GM20000 (cell line): ENCODE measurements around the gene STEAP3.

Experiments
- DNase-seq: peaks from one replicate; pipeline ENCODE4 v3.0.0; 2012; ENCODE audit warnings: low spot score
- TF ChIP-seq, protein P1 (sequence below): IDR thresholded peaks from 2 replicates; pipeline ENCODE4 v1.5.1; 2012; ENCODE audit warnings: mild to moderate bottlenecking, control low read depth; ENCODE audit errors: extremely low read depth, missing control alignments

The STEAP3 gene

DNA sequence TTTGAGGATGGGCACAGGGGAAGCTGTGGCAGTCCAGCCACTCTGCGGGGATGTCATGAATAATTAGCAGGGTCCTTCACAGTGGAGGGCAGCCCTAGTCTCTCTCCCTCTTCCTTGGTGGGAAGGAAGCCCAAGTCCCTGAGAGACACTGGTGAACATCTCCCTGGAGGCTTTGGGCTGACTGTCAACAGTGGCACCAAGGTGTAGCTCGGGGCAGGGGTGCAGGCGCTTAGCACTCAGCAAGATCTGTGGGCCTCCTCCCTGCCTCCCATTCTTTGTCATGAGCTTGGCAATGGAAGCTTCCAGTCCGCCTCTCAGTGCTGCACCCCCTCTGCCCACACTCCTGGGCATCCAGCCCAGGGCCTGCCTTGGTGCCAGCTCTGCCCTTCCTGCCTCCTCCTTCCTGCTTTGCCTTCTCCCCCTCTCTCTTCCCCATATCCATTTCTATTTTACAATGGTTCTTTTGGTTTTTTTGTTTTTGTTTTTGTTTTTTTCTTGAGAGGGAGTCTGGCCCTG is 59.4 kb downstream of the STEAP3 start:
- TF ChIP-seq, protein P1, sequence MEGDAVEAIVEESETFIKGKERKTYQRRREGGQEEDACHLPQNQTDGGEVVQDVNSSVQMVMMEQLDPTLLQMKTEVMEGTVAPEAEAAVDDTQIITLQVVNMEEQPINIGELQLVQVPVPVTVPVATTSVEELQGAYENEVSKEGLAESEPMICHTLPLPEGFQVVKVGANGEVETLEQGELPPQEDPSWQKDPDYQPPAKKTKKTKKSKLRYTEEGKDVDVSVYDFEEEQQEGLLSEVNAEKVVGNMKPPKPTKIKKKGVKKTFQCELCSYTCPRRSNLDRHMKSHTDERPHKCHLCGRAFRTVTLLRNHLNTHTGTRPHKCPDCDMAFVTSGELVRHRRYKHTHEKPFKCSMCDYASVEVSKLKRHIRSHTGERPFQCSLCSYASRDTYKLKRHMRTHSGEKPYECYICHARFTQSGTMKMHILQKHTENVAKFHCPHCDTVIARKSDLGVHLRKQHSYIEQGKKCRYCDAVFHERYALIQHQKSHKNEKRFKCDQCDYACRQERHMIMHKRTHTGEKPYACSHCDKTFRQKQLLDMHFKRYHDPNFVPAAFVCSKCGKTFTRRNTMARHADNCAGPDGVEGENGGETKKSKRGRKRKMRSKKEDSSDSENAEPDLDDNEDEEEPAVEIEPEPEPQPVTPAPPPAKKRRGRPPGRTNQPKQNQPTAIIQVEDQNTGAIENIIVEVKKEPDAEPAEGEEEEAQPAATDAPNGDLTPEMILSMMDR, result no peak
- DNase-seq, result no peak

DNA sequence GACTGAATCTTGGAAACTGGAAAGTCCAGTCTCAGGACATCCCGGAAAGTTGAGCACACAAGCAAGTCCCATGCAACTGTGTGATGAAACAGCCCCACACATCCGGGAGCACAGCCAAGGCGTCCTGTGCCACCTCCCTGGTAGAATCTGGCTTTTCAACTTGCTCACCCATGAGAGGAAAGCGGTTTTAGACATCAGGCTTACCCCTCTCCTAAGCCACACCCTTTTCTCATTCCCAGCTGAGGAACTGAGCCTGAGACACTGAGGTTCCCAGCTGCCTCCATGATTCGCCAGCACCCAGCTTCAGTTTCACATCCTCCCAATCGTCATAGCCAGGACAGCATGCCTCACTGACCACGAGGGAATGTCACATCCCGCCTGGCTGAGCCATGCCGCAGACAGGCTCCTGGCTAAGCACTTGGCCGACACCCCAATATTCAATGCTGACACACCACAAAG is 60.3 kb downstream of the STEAP3 start:
- TF ChIP-seq, protein P1, result no peak
- DNase-seq, result no peak

DNA sequence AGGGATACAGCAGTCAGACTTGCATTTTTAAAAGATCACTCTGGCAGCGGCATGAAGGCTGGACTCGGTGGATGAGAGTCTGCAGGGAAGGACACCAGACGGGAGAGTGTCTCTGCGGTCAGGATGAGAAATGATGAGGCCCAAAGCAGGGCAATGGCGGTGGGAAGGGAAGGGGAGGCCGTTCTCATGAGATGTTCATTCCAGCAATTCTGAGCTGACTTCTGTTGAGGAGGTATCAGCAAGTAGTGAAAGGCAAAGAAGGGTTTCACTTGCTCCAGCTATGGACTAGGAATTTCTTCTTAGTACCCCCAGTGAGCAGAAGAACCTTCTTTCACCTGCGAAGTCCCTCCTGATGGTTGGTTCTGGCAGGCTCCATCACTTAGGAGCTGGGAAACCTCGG is 63.0 kb downstream of the STEAP3 start:
- TF ChIP-seq, protein P1, result no peak
- no peak for DNase-seq

DNA sequence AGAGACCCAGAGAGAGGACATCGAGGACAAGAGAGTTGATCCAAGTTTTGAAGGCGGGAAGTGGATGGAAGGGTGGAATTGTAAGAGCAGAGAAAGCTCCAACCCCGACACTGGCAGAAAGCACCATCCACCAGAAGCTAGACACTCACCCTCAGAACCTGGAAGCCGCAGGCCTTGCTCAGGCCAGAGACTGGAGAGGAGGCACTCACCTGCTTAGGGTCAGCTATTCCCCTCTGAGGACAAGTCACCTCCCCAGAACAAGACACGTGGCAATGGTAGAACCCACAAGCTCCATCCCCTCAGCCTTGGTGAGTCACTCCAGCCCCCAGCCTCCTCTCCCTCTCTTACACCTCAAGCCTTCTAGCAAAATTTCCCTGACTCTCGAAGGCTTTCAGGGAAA is 64.9 kb downstream of the STEAP3 start:
- no peak for DNase-seq
- TF ChIP-seq, protein P1, result no peak

DNA sequence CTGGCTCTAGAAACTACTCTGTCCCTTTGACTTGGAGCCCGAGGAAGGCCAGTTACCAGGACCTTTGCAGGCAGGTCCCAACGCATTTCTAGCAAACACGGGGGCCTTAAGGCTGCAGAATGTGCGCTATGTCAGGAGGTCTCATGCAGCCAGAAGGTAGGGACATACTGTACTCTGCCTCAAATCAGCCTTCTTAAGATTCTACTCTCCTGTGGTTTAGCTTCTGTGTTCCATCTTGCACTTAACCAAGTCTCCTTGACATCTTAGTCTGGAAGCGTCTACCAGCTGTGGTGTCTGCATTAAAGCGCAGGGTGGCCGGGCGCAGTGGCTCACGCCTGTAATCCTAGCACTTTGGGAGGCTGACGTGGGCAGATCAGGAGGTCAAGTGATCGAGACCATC is 65.5 kb downstream of the STEAP3 start:
- no peak for DNase-seq
- TF ChIP-seq, protein P1, result no peak

DNA sequence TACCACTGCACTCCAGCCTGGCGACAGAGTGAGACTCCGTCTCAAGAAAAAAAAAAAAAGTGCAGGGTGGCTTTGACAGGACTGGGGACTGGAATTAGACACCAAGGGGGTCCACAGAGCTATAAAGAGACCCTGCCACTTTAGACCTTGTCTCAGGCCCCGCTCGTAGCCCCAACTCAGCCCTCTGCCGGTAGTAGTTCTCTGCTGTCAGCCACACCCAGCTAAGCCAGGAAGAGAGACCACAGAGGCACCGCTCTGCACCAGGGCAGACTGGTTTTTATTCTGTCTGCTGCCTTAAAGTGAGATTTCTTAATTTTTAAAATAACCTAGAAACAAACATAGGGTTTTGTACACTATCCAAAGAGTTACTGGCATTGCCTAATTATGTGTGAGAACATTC is 66.0 kb downstream of the STEAP3 start:
- TF ChIP-seq, protein P1, result no peak
- DNase-seq, result no peak

DNA sequence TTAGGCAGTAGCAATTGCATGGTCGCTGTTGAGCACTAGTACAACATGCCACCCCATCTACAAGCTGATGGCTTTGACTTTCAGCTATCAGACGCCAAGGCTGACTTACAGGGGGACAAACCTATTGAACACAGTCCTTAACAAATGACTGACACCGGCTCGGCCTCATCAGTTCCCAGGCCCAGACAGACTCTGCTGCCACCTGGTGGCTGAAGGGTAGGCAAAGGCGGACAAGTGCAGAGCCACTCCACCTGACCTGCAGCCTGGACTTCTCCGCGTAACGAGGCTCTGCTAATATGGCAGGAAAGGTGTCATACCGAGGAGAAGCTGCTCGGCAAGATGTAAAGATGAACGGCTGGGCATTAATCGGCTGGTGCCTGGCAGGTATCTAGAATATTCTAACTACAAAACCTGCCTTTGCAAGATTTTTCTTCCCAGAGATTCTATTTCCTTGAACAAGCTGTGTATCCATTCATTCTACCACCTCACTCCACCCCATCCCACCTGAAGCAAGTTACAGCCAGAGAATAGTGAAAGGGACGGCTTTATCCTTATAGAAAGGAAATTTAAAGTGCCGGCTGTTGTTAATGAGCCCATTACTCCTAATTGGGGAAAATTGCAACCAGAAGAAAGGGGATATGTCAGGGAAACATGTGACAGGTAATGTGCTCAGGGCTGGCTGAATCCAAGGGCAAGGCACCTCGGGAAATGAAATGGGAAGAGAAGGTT is 67.4 kb downstream of the STEAP3 start:
- DNase-seq, result peak; percentile 78
- TF ChIP-seq, protein P1, result no peak
